Measurements from ENCODE around the gene COBLL1. TPM values are rescaled to one million over a fixed set of nuclear protein-coding genes. Genes with fewer than 3 reads are reported as not detected.

Gene COBLL1
- total RNA-seq, 1 experiment from 2014 or later, result 5.9 TPM

DNA sequence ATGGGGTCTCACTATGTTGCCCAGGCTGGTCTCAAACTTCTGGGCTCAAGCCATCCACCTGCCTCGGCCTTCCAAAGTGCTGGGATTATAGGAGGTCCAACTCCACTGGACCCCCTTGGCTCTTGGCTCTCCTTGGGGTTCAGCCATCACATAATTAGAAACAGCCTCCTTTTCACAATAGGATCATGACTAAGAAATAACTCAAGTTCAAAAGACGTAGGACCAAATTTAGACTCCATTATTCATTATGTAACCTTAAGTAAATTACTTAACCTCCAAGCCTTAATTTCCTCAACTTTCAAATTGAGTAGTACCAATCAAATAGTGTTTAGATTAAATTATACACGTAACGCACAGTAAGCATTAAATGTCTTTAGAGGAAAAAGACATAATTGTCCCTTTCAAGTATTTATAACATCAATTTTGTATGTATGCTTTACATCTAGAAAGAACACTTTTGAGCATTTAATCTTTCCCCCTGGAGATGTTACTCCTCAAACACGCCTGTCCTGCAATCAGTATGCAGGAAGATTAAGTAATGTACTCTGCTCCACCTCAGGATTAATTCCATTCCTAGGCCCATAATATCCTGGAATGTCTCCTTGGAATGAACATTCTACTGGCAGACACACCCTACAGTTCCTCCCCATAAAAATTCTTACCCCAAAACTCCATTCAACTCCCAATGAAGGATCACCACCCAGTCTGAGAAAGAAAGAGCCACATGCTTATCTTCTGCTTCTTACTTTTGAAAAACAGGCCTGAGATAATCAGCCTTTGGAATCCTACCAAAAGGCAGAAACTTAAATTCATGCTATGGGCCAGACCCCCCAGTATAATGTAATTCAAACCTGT is 49.1 kb downstream of the COBLL1 start:
- H3K23me2 ChIP-seq (ENCODE audit: insufficient read length, low read depth, low read length, poor library complexity, severe bottlenecking), result no peaks in the 10 kb centered on the region
- TF ChIP-seq, protein P1, sequence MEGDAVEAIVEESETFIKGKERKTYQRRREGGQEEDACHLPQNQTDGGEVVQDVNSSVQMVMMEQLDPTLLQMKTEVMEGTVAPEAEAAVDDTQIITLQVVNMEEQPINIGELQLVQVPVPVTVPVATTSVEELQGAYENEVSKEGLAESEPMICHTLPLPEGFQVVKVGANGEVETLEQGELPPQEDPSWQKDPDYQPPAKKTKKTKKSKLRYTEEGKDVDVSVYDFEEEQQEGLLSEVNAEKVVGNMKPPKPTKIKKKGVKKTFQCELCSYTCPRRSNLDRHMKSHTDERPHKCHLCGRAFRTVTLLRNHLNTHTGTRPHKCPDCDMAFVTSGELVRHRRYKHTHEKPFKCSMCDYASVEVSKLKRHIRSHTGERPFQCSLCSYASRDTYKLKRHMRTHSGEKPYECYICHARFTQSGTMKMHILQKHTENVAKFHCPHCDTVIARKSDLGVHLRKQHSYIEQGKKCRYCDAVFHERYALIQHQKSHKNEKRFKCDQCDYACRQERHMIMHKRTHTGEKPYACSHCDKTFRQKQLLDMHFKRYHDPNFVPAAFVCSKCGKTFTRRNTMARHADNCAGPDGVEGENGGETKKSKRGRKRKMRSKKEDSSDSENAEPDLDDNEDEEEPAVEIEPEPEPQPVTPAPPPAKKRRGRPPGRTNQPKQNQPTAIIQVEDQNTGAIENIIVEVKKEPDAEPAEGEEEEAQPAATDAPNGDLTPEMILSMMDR (conservative IDR thresholded peaks at IDR 0.05), result no peak
- H3K9me3 ChIP-seq (ENCODE audit: control insufficient read depth, low read depth, low read length), result no peaks in the 10 kb centered on the region
- H2BK15ac ChIP-seq (ENCODE audit: low read depth, low read length), result no peak overlapping the region
- H3K9me3 Mint-ChIP-seq, result no peaks in the 10 kb centered on the region
- H2BK20ac ChIP-seq (ENCODE audit: low read depth, low read length, poor library complexity, severe bottlenecking), result no peak overlapping the region
- H3K36me3 Mint-ChIP-seq (ENCODE audit: insufficient read depth in 1 of 3, low read depth in 3 of 3), result no peaks in the 10 kb centered on the region
- H2BK12ac ChIP-seq (ENCODE audit: insufficient read length, low read depth, low read length), result no peak overlapping the region
- no peak overlapping the region for H3T11ph ChIP-seq (ENCODE audit: low read length)
- no peak overlapping the region for H3K56ac ChIP-seq (ENCODE audit: insufficient read length, low read depth, low read length)
- no peak overlapping the region for H3K9ac ChIP-seq (ENCODE audit: extremely low read depth, insufficient read length, low read length)
- no peak overlapping the region for H3K27ac ChIP-seq (ENCODE audit: insufficient read length, low read depth, low read length)
- H3K79me2 ChIP-seq (ENCODE audit: insufficient read depth, low read length), result no peaks in the 10 kb centered on the region
- peaks cover 4 to 12% of the 10 kb centered on the region in 2 experiments; a peak in 3 of 4 replicates for H3K4me1 Mint-ChIP-seq
- no peak overlapping the region for H3K18ac ChIP-seq (ENCODE audit: insufficient read length, low read depth, low read length)
- H2AK5ac ChIP-seq (ENCODE audit: insufficient read length, low read length), result no peak overlapping the region
- H2BK5ac ChIP-seq (ENCODE audit: insufficient read length, low read length), result no peak overlapping the region
- no peak for DNase-seq
- no peak overlapping the region for H4K5ac ChIP-seq (ENCODE audit: insufficient read length, low read depth, low read length)
- WGBS (ENCODE audit: extremely low coverage, insufficient read length, low lambda C conversion rate), result no CpG with 5 or more reads among the region's 5 CpGs
- no peak overlapping the region for H2AFZ ChIP-seq (ENCODE audit: low read length)
- H3K4me2 ChIP-seq (ENCODE audit: insufficient read depth, insufficient read length, low read length), result no peak overlapping the region
- H3K4me3 Mint-ChIP-seq, result no peak overlapping the region
- no peaks in the 10 kb centered on the region for H3K79me1 ChIP-seq (ENCODE audit: insufficient read depth, low read depth, low read length, poor library complexity, severe bottlenecking)
- no peak overlapping the region for H3K14ac ChIP-seq (ENCODE audit: insufficient read depth, low read length)
- no peak overlapping the region for H2BK120ac ChIP-seq (ENCODE audit: low read depth, low read length, poor library complexity, severe bottlenecking)
- H4K20me1 ChIP-seq (ENCODE audit: control insufficient read depth, insufficient read depth, insufficient read length), result no peaks in the 10 kb centered on the region
- no peak overlapping the region for H4K8ac ChIP-seq (replicated peaks; ENCODE audit: insufficient read length, low read depth, low read length)
- no peak overlapping the region for H3K23ac ChIP-seq (ENCODE audit: insufficient read length, low read depth, low read length)
- H3K4me1 ChIP-seq (ENCODE audit: insufficient read depth, low read length), result no peaks in the 10 kb centered on the region
- no peak overlapping the region for H4K91ac ChIP-seq (ENCODE audit: insufficient read length, low read depth, low read length)
- no peaks in the 10 kb centered on the region for H3K27me3 Mint-ChIP-seq (ENCODE audit: low read depth)
- H3K27me3 ChIP-seq (ENCODE audit: insufficient read depth, low read length), result no peaks in the 10 kb centered on the region
- H3K4ac ChIP-seq (ENCODE audit: low read depth, low read length), result no peak overlapping the region
- peak overlapping the region in 2 of 3 experiments; percentile 8 to 12; a peak in 2 of 7 replicates for H3K27ac Mint-ChIP-seq
